GM10248 (cell line): ENCODE measurements around the gene GALNT2.

Experiments used
- CTCF ChIA-PET: fragments of 300-600 bp; sonication (Branson Sonifier 250); formaldehyde crosslinking; extraction: SDS; loops from one replicate; lab custom pipeline; 2021; ENCODE audit warnings: antibody characterized with exemption; lab: Yijun Ruan, JAX
- POLR2A ChIA-PET: fragments of 350-650 bp; sonication (Branson Sonifier 250); formaldehyde crosslinking; extraction: SDS; loops from one replicate; lab custom pipeline; 2020; ENCODE audit warnings: antibody characterized with exemption; lab: Yijun Ruan, JAX
- DNase-seq: peaks from one replicate; pipeline ENCODE4 v3.0.0; 2012; ENCODE audit errors: extremely low spot score
- TF ChIP-seq, protein P1 (sequence below): IDR thresholded peaks from 2 replicates; pipeline ENCODE4 v1.5.1; 2012; ENCODE audit warnings: mild to moderate bottlenecking, low read depth; ENCODE audit errors: extremely low read depth, missing control alignments, control extremely low read depth

The GALNT2 gene

DNA sequence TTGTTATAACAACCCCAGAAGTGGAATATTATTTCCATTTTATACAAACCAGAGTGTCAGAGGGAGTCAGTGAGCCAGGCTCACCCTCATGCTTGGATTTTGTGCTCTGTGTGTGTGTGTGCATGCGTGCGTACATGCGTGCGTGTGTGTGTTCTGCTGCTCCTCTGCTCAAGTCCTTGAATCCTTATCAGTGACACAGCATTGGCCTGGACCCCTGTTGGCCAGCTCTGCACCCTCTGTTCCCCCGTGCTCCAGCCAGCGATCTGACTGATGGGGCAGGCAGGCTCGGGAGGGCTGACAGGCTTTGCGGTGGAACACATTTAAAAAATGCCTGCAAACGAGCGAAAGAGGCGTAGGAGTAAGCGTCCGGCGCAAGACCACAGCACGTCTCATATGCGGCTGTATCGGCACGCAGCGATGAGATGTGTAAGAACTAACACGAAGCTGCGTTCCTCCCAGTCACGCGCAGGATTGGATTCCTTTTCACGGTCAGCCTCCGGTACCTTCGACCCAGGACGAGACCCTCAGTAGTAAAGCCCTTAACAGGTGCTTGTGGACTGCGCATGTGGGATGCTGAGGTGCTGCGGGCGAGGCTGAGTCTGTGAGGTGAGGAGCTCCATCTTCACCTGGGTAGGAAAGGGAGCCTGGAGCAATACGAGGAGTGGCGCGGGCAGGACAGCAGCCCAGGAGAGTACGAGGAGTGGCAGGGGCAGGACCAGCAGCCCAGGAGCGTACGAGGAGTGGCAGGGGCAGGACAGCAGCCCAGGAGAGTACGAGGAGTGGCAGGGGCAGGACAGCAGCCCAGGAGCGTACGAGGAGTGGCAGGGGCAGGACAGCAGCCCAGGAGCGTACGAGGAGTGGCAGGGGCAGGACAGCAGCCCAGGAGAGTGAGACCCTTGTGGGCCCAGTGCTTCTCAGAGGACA lies 130.9 kb downstream of the GALNT2 start:
- ChIA-PET CTCF (interaction anchor here (0.7 kb wide), 1 partner anchor 173 kb away, joined by 3 read pairs; no protein-coding TSS in a partner anchor), POLR2A (no interaction called here)
- TF ChIP-seq, protein P1, sequence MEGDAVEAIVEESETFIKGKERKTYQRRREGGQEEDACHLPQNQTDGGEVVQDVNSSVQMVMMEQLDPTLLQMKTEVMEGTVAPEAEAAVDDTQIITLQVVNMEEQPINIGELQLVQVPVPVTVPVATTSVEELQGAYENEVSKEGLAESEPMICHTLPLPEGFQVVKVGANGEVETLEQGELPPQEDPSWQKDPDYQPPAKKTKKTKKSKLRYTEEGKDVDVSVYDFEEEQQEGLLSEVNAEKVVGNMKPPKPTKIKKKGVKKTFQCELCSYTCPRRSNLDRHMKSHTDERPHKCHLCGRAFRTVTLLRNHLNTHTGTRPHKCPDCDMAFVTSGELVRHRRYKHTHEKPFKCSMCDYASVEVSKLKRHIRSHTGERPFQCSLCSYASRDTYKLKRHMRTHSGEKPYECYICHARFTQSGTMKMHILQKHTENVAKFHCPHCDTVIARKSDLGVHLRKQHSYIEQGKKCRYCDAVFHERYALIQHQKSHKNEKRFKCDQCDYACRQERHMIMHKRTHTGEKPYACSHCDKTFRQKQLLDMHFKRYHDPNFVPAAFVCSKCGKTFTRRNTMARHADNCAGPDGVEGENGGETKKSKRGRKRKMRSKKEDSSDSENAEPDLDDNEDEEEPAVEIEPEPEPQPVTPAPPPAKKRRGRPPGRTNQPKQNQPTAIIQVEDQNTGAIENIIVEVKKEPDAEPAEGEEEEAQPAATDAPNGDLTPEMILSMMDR = no peak
- DNase-seq = no peak

DNA sequence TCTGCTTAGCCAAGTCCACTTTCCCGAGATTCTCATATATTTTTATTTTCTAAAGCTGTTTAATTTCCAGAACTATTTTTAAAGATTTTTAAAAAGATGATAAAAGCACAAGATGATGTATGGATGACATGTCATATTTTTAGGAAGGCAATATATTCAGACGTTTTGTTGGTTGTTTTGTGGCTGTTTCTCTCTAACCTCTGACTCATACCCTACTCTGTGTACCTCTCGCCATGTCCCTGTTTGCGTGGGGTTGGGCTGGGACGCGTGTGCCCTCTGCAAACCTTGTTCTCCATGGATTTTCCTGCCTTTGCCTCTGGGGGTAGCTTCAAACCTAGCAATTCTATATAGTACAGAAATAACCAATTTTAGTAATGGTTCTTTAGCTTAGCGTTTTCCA lies 132.0 kb downstream of the GALNT2 start:
- ChIA-PET CTCF (interaction anchor here (0.9 to 1.5 kb wide), 2 partner anchors 32 to 47 kb away, joined by 3 read pairs; no protein-coding TSS in a partner anchor), POLR2A (no interaction called here)
- no peak for DNase-seq
- TF ChIP-seq, protein P1 = no peak

DNA sequence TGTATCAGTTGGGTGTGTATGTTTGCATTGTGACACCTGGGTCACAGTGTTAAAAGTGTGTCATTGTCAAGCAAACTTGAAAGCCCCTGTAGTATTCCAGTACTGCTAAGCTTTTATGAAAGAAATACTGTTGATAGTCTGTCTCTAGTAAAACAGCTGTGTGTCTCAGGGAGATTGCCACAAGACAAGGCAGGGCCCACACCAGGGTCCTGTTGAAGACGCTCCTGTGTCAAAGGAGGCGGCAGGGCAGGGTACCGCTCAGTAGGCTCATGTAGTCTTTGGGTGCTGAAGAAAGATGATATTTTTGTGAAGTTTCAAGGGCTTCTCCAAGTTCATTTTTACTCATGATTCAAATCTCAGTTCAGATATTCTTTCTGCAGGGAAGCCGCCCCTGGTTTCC lies 132.5 kb downstream of the GALNT2 start:
- TF ChIP-seq, protein P1 = no peak
- ChIA-PET POLR2A (no interaction called here), CTCF (interaction anchor here (1.5 to 4.3 kb wide), 2 partner anchors 12 to 33 kb away, joined by 3 to 22 read pairs; no protein-coding TSS in a partner anchor)
- DNase-seq = no peak

DNA sequence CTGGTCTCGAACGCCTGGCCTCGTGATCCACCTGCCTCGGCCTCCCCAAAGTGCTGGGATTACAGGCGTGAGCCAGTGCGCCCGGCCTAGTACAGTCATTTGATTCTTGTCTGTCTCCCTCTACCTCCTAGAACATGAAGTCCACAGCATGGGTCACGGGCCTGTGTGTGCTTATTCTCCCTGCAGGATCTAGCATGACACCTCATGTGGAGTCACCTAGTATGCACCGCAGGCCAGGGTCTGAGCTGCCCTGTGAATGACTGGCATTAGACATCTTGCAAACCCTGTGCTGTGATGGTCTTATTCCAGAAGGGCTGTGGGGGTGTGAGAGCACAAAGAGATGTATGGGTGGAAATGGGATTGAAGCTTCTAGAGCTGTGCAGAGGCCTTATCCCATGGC lies 133.2 kb downstream of the GALNT2 start:
- no peak for DNase-seq
- ChIA-PET CTCF (interaction anchor here (1.1 to 4.3 kb wide), 3 partner anchors 11 to 32 kb away, joined by 3 to 22 read pairs (median 5); no protein-coding TSS in a partner anchor), POLR2A (no interaction called here)
- TF ChIP-seq, protein P1 = no peak

DNA sequence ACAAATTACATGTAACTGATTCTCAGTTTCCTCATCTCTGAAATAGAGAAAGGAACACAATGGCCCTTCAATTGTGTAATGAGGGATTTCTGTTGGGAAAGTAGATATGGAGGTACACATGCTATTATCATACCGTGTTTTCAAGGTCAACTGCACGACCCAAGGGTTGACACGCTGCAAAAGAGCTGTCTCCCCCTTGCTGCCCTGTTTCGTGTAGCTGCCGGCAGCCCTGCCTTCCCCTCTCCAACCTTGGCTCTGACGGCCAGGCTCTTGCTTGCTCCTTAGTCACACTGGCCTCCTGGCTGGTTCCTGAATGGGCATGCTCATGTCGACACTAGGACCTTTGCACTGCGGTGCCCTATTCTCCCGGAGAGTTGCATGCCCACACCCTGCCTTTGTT lies 134.4 kb downstream of the GALNT2 start:
- no peak for DNase-seq
- CTCF ChIA-PET = interaction anchor here (1.4 to 4.3 kb wide), 2 partner anchors 10 to 34 kb away, joined by 3 to 22 read pairs; no protein-coding TSS in a partner anchor
- TF ChIP-seq, protein P1 = no peak
- POLR2A ChIA-PET = no interaction called here

DNA sequence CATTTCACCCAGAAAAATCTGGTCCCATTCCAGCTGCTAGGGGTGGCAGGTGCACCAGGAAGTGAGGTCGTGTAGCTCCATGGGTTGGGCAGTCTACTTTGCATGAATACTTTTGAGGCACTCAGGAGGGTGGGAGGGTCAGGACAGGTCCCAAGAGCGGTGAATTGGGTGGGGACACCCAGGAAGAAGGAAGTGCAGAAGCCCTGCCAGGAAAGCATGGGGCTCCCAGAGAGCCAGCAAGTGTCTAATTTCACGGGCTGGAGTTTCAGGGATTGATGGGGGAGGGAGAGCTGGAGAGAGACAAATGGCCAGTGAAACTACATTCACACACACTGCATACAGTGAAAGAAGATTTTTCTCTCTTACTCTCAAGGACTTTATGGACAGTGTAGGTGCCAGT lies 137.8 kb downstream of the GALNT2 start:
- TF ChIP-seq, protein P1 = no peak
- POLR2A ChIA-PET = no interaction called here
- CTCF ChIA-PET = interaction anchor here (0.8 to 1.6 kb wide), 8 partner anchors 8 to 411 kb away, joined by 3 to 4 read pairs (median 3); no protein-coding TSS in a partner anchor
- no peak for DNase-seq
